ENCODE data around the gene DNM1L.

The DNM1L gene

GRCh38 chr12:32679091-32679919, at the start of gene DNM1L:
Gene DNM1L (plus strand): TSS chr12:32679301. CDS start chr12:32679364, 63 bp downstream.
- peak; percentile 93 for DNase-seq

- no peak for DNase-seq
These were observed 37.7 kb upstream of the DNM1L start for GRCh38 chr12:32641287-32641901.

GRCh38 chr12:32644431-32644830, 34.7 kb upstream of the DNM1L start:
- no peak for DNase-seq

DNA sequence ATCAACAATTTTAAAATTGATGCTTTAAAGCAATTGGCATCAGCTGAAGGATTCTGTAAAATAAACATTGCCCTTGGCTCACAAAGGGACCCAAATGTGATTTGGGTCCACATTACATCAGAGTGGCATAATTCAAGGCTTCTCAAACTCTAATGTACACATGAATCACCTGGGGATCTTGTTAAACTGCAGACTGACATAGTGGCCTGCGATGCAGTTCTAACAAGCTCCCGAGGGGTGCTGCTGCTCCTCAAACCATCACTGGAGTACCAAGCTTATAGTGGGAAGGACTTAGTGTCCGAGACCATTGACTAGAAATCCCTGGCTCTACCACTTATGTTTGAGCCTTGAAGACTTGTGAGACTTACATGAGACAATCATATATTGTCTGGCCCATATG, 31.8 kb upstream of the DNM1L start:
- DNase-seq, result no peak

- no peak for DNase-seq
These were observed 28.6 kb upstream of the DNM1L start for GRCh38 chr12:32650508-32650907.

GRCh38 chr12:32651151-32651955, 27.7 kb upstream of the DNM1L start:
- no peak for DNase-seq

GRCh38 chr12:32651956-32652210, 27.2 kb upstream of the DNM1L start:
- DNase-seq, result no peak

- no peak for DNase-seq
These were observed 19.1 kb upstream of the DNM1L start for GRCh38 chr12:32659908-32660440.

- DNase-seq, result no peak
These were observed 17.4 kb upstream of the DNM1L start for GRCh38 chr12:32661706-32662105.

DNA sequence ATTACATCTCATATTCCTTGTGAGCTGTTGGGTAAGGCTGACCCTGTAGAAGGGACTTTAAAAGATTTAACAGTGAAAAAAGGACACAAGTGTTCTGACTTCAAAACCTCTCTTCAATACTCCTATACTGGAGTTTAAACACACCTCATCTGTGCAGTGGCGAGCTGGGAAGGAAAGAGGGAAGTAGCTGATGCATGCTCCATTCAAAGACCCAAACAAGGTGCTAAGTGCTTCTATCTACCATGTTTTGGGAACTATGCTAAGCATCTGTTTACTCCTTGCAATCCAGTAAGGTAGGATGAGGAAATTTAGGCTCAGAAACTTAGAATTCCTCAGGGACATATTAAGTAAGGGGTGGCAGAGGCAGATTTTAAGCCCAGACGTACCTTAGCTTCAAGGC, 16.4 kb upstream of the DNM1L start:
- DNase-seq, result no peak

DNA sequence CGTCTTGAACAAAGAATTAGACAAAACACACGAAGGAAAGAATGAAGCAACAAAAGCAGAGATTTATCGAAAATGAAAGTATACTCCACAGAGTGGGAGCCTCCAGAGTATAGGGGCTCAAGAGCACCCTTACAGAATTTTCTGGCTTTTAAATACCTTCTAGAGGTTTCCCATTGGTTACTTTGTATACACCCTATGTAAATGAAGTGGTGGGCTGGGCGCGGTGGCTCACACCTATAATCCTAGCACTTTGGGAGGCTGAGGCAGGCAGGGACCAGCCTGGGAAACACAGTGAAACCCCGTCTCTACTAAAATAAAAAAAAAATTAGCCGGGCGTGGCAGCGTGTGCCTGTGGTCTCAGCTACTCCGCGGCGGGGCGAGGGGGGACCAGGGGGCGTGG, 13.1 kb upstream of the DNM1L start:
- DNase-seq, result no peak

- no peak for DNase-seq
These were observed 9.5 kb upstream of the DNM1L start for GRCh38 chr12:32669584-32669983.

DNA sequence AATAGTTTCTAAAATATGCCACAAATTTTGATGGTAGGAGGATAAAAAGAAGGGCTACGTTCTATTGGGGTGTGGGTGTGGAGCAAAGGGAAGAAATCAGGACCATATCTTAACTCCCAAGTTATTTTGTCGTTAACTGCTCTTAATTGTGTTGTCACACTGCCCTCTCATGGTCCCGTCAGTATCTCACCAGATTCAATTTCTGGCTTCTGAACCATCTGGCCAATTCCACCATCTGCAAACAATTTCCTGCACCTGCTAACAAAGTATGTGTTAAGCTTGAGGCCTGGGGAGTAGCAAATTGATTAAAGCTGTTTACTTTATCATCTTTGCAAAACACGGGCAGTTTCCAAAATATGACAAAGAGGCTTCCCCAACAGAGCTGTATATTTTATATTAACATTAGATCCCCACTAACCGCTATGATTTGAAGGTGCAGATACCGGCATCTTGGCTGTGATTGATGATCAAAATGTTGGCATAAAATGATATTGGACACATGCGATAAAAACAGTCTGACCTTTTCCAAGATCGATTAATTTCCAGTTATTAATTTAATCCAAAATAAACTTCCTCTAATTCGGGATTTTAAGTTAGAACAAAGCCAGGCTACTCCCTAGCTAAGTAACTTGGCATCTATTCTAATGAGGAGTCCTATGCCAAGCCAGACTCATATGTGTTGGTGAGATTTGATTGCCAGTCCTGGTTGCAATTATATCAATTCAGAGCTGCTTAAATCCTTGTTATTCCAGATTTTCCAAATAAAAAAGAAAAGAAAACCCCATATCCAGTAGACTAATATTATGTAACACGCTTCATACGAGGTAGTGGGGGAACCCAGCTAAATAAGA, 6.9 kb upstream of the DNM1L start:
- peak; percentile 12 for DNase-seq

GRCh38 chr12:32679920-32680237, 778 bp downstream of the DNM1L start:
- DNase-seq, result no peak

DNA sequence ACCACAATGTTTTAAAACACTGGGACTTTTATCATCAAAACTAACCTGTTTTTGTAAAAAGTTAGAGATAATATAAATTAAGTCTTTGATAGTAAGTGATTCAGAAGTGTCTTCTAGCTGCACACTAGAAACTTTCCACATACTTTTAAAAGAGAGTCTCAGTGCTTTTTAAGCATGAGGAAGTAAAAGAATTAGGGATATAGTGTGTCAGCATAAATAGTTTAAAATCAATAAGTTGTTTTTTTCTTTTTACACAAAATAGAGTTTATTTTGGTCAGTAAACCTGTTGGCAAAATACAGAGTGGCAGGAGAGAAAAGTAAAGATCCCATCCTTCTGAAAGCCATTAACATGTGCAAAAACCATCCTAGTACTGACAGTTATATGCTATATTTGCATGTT, 1.7 kb downstream of the DNM1L start:
- no peak for DNase-seq

DNA sequence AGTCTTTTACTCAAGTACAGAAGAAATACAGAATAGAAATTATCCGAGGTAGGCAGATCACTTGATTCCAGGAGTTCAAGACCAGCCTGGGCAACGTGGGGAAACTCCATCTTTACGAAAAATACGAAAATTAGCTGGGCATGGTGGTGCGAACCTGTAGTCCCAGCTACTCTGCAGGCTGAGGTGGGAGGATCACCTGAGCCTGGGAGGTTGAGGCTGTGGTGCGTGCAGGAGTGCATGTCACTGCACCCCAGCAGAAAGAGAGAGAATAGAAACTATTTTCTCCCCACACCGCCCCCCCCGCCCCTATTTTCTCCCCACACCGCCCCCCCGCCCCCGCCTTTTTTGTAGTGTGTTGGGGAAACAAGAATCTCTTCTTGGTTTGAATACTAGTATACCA, 2.2 kb downstream of the DNM1L start:
- DNase-seq, result no peak

GRCh38 chr12:32686340-32686739, 7.2 kb downstream of the DNM1L start:
- DNase-seq, result no peak

GRCh38 chr12:32688786-32689185, 9.7 kb downstream of the DNM1L start:
- DNase-seq, result no peak

DNA sequence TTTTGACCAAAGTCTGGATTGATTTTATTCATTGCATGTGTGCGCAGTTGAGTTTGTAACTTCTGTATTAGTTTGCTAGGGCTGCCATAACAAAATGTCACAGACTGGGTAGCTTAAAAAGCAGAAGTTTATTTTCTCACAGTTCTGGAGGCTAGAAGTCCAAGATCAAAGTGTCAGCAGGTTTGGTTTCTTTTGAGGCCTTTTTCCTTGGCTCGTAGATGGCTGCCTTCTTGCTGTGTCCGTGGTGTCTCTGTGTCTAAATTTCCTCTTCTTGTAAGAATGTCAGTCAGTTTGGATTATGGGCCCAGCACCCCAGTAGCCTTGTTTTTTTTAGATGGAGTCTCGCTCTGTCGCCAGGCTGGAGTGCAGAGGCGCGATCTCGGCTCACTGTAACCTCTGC, 11.8 kb downstream of the DNM1L start:
- DNase-seq, result no peak

DNA sequence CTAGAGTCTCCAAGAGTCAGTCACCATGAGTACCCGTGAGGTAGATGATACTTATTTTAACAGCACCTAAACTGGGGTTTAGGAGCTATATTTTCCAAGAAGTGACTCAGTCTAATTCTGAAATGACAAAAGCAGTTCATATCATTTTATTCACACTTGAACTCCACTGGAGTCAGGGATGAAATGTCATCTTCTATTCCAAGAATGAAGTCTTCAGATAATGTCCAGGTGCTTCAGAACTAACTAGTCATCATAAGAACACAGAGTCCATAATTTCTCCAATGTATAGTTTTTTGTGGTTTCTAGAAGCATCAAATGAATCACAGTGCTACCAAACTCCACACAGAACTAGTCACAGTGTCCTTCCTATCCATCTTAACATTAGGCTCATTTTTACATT, 13.3 kb downstream of the DNM1L start:
- DNase-seq, result no peak

GRCh38 chr12:32693036-32693435, 13.9 kb downstream of the DNM1L start:
- DNase-seq, result no peak

GRCh38 chr12:32695787-32696186, 16.7 kb downstream of the DNM1L start:
- DNase-seq, result no peak

DNA sequence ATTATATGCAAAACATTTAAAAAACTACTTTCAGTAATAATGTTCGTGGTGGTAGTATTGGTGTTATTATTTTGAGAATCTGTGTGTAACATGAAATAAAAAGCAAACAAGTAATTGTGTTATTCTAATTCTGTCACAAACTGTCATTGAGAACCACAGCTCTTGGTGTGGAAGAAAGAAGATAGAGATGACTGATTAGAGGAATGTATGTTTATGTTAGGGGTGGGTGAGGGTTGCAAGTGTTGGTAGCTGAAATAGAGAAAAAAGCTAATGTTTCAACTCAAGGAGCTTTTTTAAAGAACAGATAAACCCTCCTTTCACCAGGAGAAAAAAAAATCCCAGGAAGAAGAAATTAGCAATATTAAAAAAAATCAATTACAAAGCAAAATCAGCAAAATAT, 18.3 kb downstream of the DNM1L start:
- no peak for DNase-seq
